H9 (cell line): ENCODE data around the gene TAF9B. TPM values are rescaled to one million over a fixed set of nuclear protein-coding genes. Genes with fewer than 3 reads are reported as not detected.

Source experiments
- DNase-seq: peaks from one replicate; pipeline ENCODE4 v3.0.0-alpha.2; 2017
- H2AFZ ChIP-seq: one replicate; pipeline ENCODE4 v1.6.1; 2013; ENCODE audit warnings: mild to moderate bottlenecking, low read length, control low read depth, moderate library complexity
- H2AK5ac ChIP-seq: 2 replicates; pipeline ENCODE4 v1.6.1; 2013; ENCODE audit warnings: low read length, control low read depth, mixed read lengths; ENCODE audit not compliant: insufficient read length
- H2BK120ac ChIP-seq: one replicate; pipeline ENCODE4 v1.6.1; 2013; ENCODE audit warnings: low read depth, mild to moderate bottlenecking, low read length, control low read depth, inconsistent platforms; ENCODE audit not compliant: poor library complexity, severe bottlenecking
- H2BK12ac ChIP-seq: 2 replicates; pipeline ENCODE4 v1.6.1; 2013; ENCODE audit warnings: low read length, control low read depth, mixed read lengths, low read depth; ENCODE audit not compliant: insufficient read length
- H2BK15ac ChIP-seq: 2 replicates; pipeline ENCODE4 v1.6.1; 2013; ENCODE audit warnings: low read depth, low read length, control low read depth
- H2BK20ac ChIP-seq: one replicate; pipeline ENCODE4 v1.6.1; 2013; ENCODE audit warnings: low read depth, mild to moderate bottlenecking, low read length, control low read depth, inconsistent platforms; ENCODE audit not compliant: poor library complexity, severe bottlenecking
- H2BK5ac ChIP-seq: 2 replicates; pipeline ENCODE4 v1.6.1; 2013; ENCODE audit warnings: low read length, control low read depth, mixed read lengths; ENCODE audit not compliant: insufficient read length
- H3K14ac ChIP-seq: 2 replicates; pipeline ENCODE4 v1.6.1; 2013; ENCODE audit warnings: low read length, control low read depth; ENCODE audit not compliant: insufficient read depth
- H3K18ac ChIP-seq: 2 replicates; pipeline ENCODE4 v1.6.1; 2013; ENCODE audit warnings: low read depth, mild to moderate bottlenecking, mixed read lengths, low read length, control low read depth; ENCODE audit not compliant: insufficient read length
- H3K23ac ChIP-seq: 2 replicates; pipeline ENCODE4 v1.6.1; 2013; ENCODE audit warnings: low read length, control low read depth, mixed read lengths, low read depth; ENCODE audit not compliant: insufficient read length
- H3K23me2 ChIP-seq: 2 replicates; pipeline ENCODE4 v1.6.1; 2013; ENCODE audit warnings: low read depth, mild to moderate bottlenecking, mixed read lengths, low read length, control low read depth; ENCODE audit not compliant: insufficient read length, poor library complexity, severe bottlenecking
- H3K27ac ChIP-seq: 2 replicates; pipeline ENCODE4 v1.5.1; 2013; ENCODE audit warnings: low read length, control low read depth, mixed read lengths, low read depth; ENCODE audit not compliant: insufficient read length
- H3K27me3 ChIP-seq: 2 replicates; pipeline ENCODE4 v1.6.1; 2013; ENCODE audit warnings: low read length, control low read depth, inconsistent platforms; ENCODE audit not compliant: insufficient read depth
- H3K4ac ChIP-seq: 2 replicates; pipeline ENCODE4 v1.6.1; 2013; ENCODE audit warnings: low read depth, mild to moderate bottlenecking, control low read depth, inconsistent platforms, low read length, moderate library complexity
- H3K4me1 ChIP-seq: 2 replicates; pipeline ENCODE4 v1.6.1; 2013; ENCODE audit warnings: low read length, control low read depth, inconsistent platforms; ENCODE audit not compliant: insufficient read depth
- H3K4me2 ChIP-seq: 2 replicates; pipeline ENCODE4 v1.6.1; 2013; ENCODE audit warnings: low read length, control low read depth, mixed read lengths; ENCODE audit not compliant: insufficient read length, insufficient read depth
- H3K56ac ChIP-seq: 2 replicates; pipeline ENCODE4 v1.6.1; 2013; ENCODE audit warnings: low read depth, mild to moderate bottlenecking, mixed read lengths, low read length, control low read depth; ENCODE audit not compliant: insufficient read length
- H3K79me1 ChIP-seq: 2 replicates; pipeline ENCODE4 v1.6.1; 2013; ENCODE audit warnings: low read depth, mild to moderate bottlenecking, moderate library complexity, low read length, control low read depth, inconsistent platforms; ENCODE audit not compliant: insufficient read depth, poor library complexity, severe bottlenecking
- H3K79me2 ChIP-seq: 2 replicates; pipeline ENCODE4 v1.6.1; 2013; ENCODE audit warnings: low read length, control low read depth, inconsistent platforms; ENCODE audit not compliant: insufficient read depth
- H3K9ac ChIP-seq: 2 replicates; pipeline ENCODE4 v1.6.1; 2013; ENCODE audit warnings: low read length, control low read depth, mixed read lengths; ENCODE audit not compliant: insufficient read length; ENCODE audit errors: extremely low read depth
- H3K9me3 ChIP-seq: one replicate; pipeline ENCODE4 v1.6.1; 2013; ENCODE audit warnings: low read depth, low read length, inconsistent platforms; ENCODE audit not compliant: control insufficient read depth
- H3T11ph ChIP-seq: one replicate; pipeline ENCODE4 v1.6.1; 2013; ENCODE audit warnings: mild to moderate bottlenecking, low read length, control low read depth, inconsistent platforms
- H4K20me1 ChIP-seq: one replicate; pipeline ENCODE4 v1.6.1; 2013; ENCODE audit not compliant: control insufficient read depth, insufficient read length, insufficient read depth
- H4K5ac ChIP-seq: 2 replicates; pipeline ENCODE4 v1.6.1; 2013; ENCODE audit warnings: low read depth, mild to moderate bottlenecking, mixed read lengths, low read length, control low read depth; ENCODE audit not compliant: insufficient read length
- H4K8ac ChIP-seq: replicated peaks from 2 replicates; pipeline ENCODE4 v1.6.1; 2013; ENCODE audit warnings: low read length, control low read depth, mixed read lengths, low read depth; ENCODE audit not compliant: insufficient read length
- H4K91ac ChIP-seq: 2 replicates; pipeline ENCODE4 v1.6.1; 2013; ENCODE audit warnings: low read depth, mild to moderate bottlenecking, moderate library complexity, mixed read lengths, low read length, control low read depth; ENCODE audit not compliant: insufficient read length
- H3K27ac Mint-ChIP-seq, 3 experiments: 2 replicates in 2 of 3; 3 replicates in 1 of 3; pipeline ENCODE4 v1.8.0; 2020 to 2021; ENCODE audit warnings: mixed read lengths in 3 of 3, mild to moderate bottlenecking in 1 of 3, moderate library complexity in 1 of 3
- H3K27me3 Mint-ChIP-seq: 2 replicates; pipeline ENCODE4 v1.8.0; 2021; ENCODE audit warnings: low read depth, mild to moderate bottlenecking, moderate library complexity, mixed read lengths
- H3K36me3 Mint-ChIP-seq, 3 experiments: 2 replicates in 2 of 3; 3 replicates in 1 of 3; pipeline ENCODE4 v1.8.0; 2020 to 2021; ENCODE audit warnings: low read depth in 3 of 3, mixed read lengths in 3 of 3; ENCODE audit not compliant: insufficient read depth in 1 of 3
- H3K4me1 Mint-ChIP-seq, 2 experiments: 2 replicates each; pipeline ENCODE4 v1.8.0; 2020; ENCODE audit warnings: mixed read lengths in 2 of 2
- H3K4me3 Mint-ChIP-seq, 2 experiments: 2 replicates in 1 of 2; 3 replicates in 1 of 2; pipeline ENCODE4 v1.8.0; 2020 to 2021; ENCODE audit warnings: mild to moderate bottlenecking in 2 of 2, mixed read lengths in 2 of 2, moderate library complexity in 1 of 2
- H3K9me3 Mint-ChIP-seq, 2 experiments: 2 replicates in 1 of 2; 3 replicates in 1 of 2; pipeline ENCODE4 v1.8.0; 2020; ENCODE audit warnings: mild to moderate bottlenecking in 2 of 2, mixed read lengths in 2 of 2, moderate library complexity in 1 of 2
- WGBS: extraction: QIAGEN DNeasy Blood & Tissue Kit; methylation state at CpG from one replicate; pipeline ENCODE4 v1.1.7; 2013; ENCODE audit warnings: missing lambda C conversion rate, low lambda C conversion rate, mixed read lengths; ENCODE audit not compliant: insufficient read length; ENCODE audit errors: extremely low coverage; 5-methylcytosine and 5-hydroxymethylcytosine counted together
- total RNA-seq: library from RNA; stranded (reverse); gene quantifications from 2 replicates; pipeline ENCODE4 v1.2.1, GENCODE V29; 2021
- TF ChIP-seq, protein P1 (sequence below): fragments of 200-600 bp; sonication (generic); conservative IDR thresholded peaks from 3 replicates; pipeline ENCODE4 v1.8.0; 2021; ENCODE audit warnings: antibody characterized with exemption, mild to moderate bottlenecking

The TAF9B gene
- total RNA-seq, 1 experiment from 2014 or later, result 34.9 TPM

- H3K27ac ChIP-seq, result no peak overlapping the region
Observed at GRCh38 chrX:78103001-78103622, 36.3 kb downstream of the TAF9B start.

More at GRCh38 chrX:78103001-78103622, 36.3 kb downstream of the TAF9B start:
- Histone ChIP-seq H2BK15ac (no peak overlapping the region), H4K20me1 (peaks cover 2% of the 10 kb centered on the region), H2AK5ac (no peak overlapping the region), H2BK5ac (no peak overlapping the region), H3K18ac (no peak overlapping the region), H3K56ac (no peak overlapping the region), H2AFZ (no peak overlapping the region), H4K91ac (no peak overlapping the region), H3K9me3 (peaks cover 11% of the 10 kb centered on the region), H2BK12ac (no peak overlapping the region), H3K4me1 (no peaks in the 10 kb centered on the region), H3K4me2 (no peak overlapping the region), H3K27me3 (no peaks in the 10 kb centered on the region), H3K4ac (no peak overlapping the region), H4K8ac (no peak overlapping the region), H3K14ac (no peak overlapping the region), H4K5ac (no peak overlapping the region), H3K79me2 (peaks cover 35% of the 10 kb centered on the region), H3K9ac (no peak overlapping the region), H3K79me1 (no peaks in the 10 kb centered on the region), H3K23ac (no peak overlapping the region), H3K23me2 (peaks cover 4% of the 10 kb centered on the region), H2BK120ac (no peak overlapping the region), H2BK20ac (no peak overlapping the region), H3T11ph (no peak overlapping the region)
- peak overlapping the region; percentile 86 to 88 for H3K4me3 Mint-ChIP-seq
- TF ChIP-seq, protein P1, sequence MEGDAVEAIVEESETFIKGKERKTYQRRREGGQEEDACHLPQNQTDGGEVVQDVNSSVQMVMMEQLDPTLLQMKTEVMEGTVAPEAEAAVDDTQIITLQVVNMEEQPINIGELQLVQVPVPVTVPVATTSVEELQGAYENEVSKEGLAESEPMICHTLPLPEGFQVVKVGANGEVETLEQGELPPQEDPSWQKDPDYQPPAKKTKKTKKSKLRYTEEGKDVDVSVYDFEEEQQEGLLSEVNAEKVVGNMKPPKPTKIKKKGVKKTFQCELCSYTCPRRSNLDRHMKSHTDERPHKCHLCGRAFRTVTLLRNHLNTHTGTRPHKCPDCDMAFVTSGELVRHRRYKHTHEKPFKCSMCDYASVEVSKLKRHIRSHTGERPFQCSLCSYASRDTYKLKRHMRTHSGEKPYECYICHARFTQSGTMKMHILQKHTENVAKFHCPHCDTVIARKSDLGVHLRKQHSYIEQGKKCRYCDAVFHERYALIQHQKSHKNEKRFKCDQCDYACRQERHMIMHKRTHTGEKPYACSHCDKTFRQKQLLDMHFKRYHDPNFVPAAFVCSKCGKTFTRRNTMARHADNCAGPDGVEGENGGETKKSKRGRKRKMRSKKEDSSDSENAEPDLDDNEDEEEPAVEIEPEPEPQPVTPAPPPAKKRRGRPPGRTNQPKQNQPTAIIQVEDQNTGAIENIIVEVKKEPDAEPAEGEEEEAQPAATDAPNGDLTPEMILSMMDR, result no peak
- peaks cover 22 to 32% of the 10 kb centered on the region in 2 experiments for H3K4me1 Mint-ChIP-seq
- peaks cover 2% of the 10 kb centered on the region for H3K27me3 Mint-ChIP-seq
- peaks cover 27 to 30% (median 29%) of the 10 kb centered on the region in 3 experiments for H3K36me3 Mint-ChIP-seq
- H3K27ac Mint-ChIP-seq, result peak overlapping the region in 2 of 3 experiments; percentile 84 to 91; a peak in 3 of 7 replicates
- DNase-seq, result no peak
- peaks cover 64 to 68% of the 10 kb centered on the region in 2 experiments for H3K9me3 Mint-ChIP-seq
- no CpG with 5 or more reads among the region's 23 CpGs for WGBS
